WTC11 (cell line): Measurements from ENCODE around the gene PITPNM3.

Source experiments
- CREM ChIP-seq: sonication (generic); formaldehyde crosslinking; IDR thresholded peaks from 2 replicates; pipeline ENCODE4 v1.8.1; 2022; ENCODE audit warnings: mild to moderate bottlenecking, missing genetic modification reagents, moderate library complexity
- CTCF ChIP-seq: fragments of 200-600 bp; IDR thresholded peaks from 2 replicates; pipeline ENCODE4 v1.8.0; 2022; ENCODE audit warnings: antibody characterized with exemption
- ERG ChIP-seq: fragments of 250-450 bp; sonication (Bioruptor Pico); IDR thresholded peaks from 2 replicates; pipeline ENCODE4 v1.8.0; 2021; ENCODE audit warnings: mild to moderate bottlenecking
- SP1 ChIP-seq: sonication (generic); formaldehyde crosslinking; conservative IDR thresholded peaks from 2 replicates; pipeline ENCODE4 v1.8.1; 2022; ENCODE audit warnings: missing genetic modification reagents
- TF ChIP-seq, protein P1 (sequence below): sonication (generic); formaldehyde crosslinking; IDR thresholded peaks from 2 replicates; pipeline ENCODE4 v1.8.1; 2023; ENCODE audit warnings: mild to moderate bottlenecking, missing genetic modification reagents, moderate library complexity

DNA sequence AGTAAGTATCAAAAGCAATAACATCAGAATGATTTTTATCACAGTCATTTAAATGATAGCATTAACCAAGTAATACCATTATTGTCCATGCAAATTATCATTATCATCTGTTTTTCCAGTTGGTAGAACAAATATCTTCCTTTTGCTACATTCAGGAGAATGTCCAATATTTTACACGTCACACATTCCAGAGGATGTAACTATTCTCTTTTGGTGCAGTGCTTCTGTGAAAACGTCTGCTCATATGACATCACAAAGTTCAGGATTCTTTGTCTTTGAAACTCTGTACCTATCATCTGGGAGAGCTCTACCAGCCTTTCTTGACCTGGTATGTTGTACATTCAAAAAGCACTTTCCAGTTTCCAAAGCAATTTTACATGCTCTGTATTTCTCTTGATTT is 40.2 kb upstream of the PITPNM3 start:
- no peak for TF ChIP-seq CTCF
- no peak for TF ChIP-seq ERG
- TF ChIP-seq, protein P1, sequence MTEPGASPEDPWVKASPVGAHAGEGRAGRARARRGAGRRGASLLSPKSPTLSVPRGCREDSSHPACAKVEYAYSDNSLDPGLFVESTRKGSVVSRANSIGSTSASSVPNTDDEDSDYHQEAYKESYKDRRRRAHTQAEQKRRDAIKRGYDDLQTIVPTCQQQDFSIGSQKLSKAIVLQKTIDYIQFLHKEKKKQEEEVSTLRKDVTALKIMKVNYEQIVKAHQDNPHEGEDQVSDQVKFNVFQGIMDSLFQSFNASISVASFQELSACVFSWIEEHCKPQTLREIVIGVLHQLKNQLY (CRISPR knock-in tag): no peak
- TF ChIP-seq SP1: no peak
- TF ChIP-seq CREM (CRISPR knock-in tag): no peak
